H9 (cell line): Measurements from ENCODE around the gene ZBTB7A. TPM values are rescaled to one million over a fixed set of nuclear protein-coding genes. Genes with fewer than 3 reads are reported as not detected.

Experiments
- DNase-seq: peaks from one replicate; pipeline ENCODE4 v3.0.0-alpha.2; 2017
- H2AFZ ChIP-seq: one replicate; pipeline ENCODE4 v1.6.1; 2013; ENCODE audit warnings: mild to moderate bottlenecking, low read length, control low read depth, moderate library complexity
- H2AK5ac ChIP-seq: 2 replicates; pipeline ENCODE4 v1.6.1; 2013; ENCODE audit warnings: low read length, control low read depth, mixed read lengths; ENCODE audit not compliant: insufficient read length
- H2BK120ac ChIP-seq: one replicate; pipeline ENCODE4 v1.6.1; 2013; ENCODE audit warnings: low read depth, mild to moderate bottlenecking, low read length, control low read depth, inconsistent platforms; ENCODE audit not compliant: poor library complexity, severe bottlenecking
- H2BK12ac ChIP-seq: 2 replicates; pipeline ENCODE4 v1.6.1; 2013; ENCODE audit warnings: low read length, control low read depth, mixed read lengths, low read depth; ENCODE audit not compliant: insufficient read length
- H2BK15ac ChIP-seq: 2 replicates; pipeline ENCODE4 v1.6.1; 2013; ENCODE audit warnings: low read depth, low read length, control low read depth
- H2BK20ac ChIP-seq: one replicate; pipeline ENCODE4 v1.6.1; 2013; ENCODE audit warnings: low read depth, mild to moderate bottlenecking, low read length, control low read depth, inconsistent platforms; ENCODE audit not compliant: poor library complexity, severe bottlenecking
- H2BK5ac ChIP-seq: 2 replicates; pipeline ENCODE4 v1.6.1; 2013; ENCODE audit warnings: low read length, control low read depth, mixed read lengths; ENCODE audit not compliant: insufficient read length
- H3K14ac ChIP-seq: 2 replicates; pipeline ENCODE4 v1.6.1; 2013; ENCODE audit warnings: low read length, control low read depth; ENCODE audit not compliant: insufficient read depth
- H3K18ac ChIP-seq: 2 replicates; pipeline ENCODE4 v1.6.1; 2013; ENCODE audit warnings: low read depth, mild to moderate bottlenecking, mixed read lengths, low read length, control low read depth; ENCODE audit not compliant: insufficient read length
- H3K23ac ChIP-seq: 2 replicates; pipeline ENCODE4 v1.6.1; 2013; ENCODE audit warnings: low read length, control low read depth, mixed read lengths, low read depth; ENCODE audit not compliant: insufficient read length
- H3K23me2 ChIP-seq: 2 replicates; pipeline ENCODE4 v1.6.1; 2013; ENCODE audit warnings: low read depth, mild to moderate bottlenecking, mixed read lengths, low read length, control low read depth; ENCODE audit not compliant: insufficient read length, poor library complexity, severe bottlenecking
- H3K27ac ChIP-seq: 2 replicates; pipeline ENCODE4 v1.5.1; 2013; ENCODE audit warnings: low read length, control low read depth, mixed read lengths, low read depth; ENCODE audit not compliant: insufficient read length
- H3K27me3 ChIP-seq: 2 replicates; pipeline ENCODE4 v1.6.1; 2013; ENCODE audit warnings: low read length, control low read depth, inconsistent platforms; ENCODE audit not compliant: insufficient read depth
- H3K4ac ChIP-seq: 2 replicates; pipeline ENCODE4 v1.6.1; 2013; ENCODE audit warnings: low read depth, mild to moderate bottlenecking, control low read depth, inconsistent platforms, low read length, moderate library complexity
- H3K4me1 ChIP-seq: 2 replicates; pipeline ENCODE4 v1.6.1; 2013; ENCODE audit warnings: low read length, control low read depth, inconsistent platforms; ENCODE audit not compliant: insufficient read depth
- H3K4me2 ChIP-seq: 2 replicates; pipeline ENCODE4 v1.6.1; 2013; ENCODE audit warnings: low read length, control low read depth, mixed read lengths; ENCODE audit not compliant: insufficient read length, insufficient read depth
- H3K56ac ChIP-seq: 2 replicates; pipeline ENCODE4 v1.6.1; 2013; ENCODE audit warnings: low read depth, mild to moderate bottlenecking, mixed read lengths, low read length, control low read depth; ENCODE audit not compliant: insufficient read length
- H3K79me1 ChIP-seq: 2 replicates; pipeline ENCODE4 v1.6.1; 2013; ENCODE audit warnings: low read depth, mild to moderate bottlenecking, moderate library complexity, low read length, control low read depth, inconsistent platforms; ENCODE audit not compliant: insufficient read depth, poor library complexity, severe bottlenecking
- H3K79me2 ChIP-seq: 2 replicates; pipeline ENCODE4 v1.6.1; 2013; ENCODE audit warnings: low read length, control low read depth, inconsistent platforms; ENCODE audit not compliant: insufficient read depth
- H3K9ac ChIP-seq: 2 replicates; pipeline ENCODE4 v1.6.1; 2013; ENCODE audit warnings: low read length, control low read depth, mixed read lengths; ENCODE audit not compliant: insufficient read length; ENCODE audit errors: extremely low read depth
- H3K9me3 ChIP-seq: one replicate; pipeline ENCODE4 v1.6.1; 2013; ENCODE audit warnings: low read depth, low read length, inconsistent platforms; ENCODE audit not compliant: control insufficient read depth
- H3T11ph ChIP-seq: one replicate; pipeline ENCODE4 v1.6.1; 2013; ENCODE audit warnings: mild to moderate bottlenecking, low read length, control low read depth, inconsistent platforms
- H4K20me1 ChIP-seq: one replicate; pipeline ENCODE4 v1.6.1; 2013; ENCODE audit not compliant: control insufficient read depth, insufficient read length, insufficient read depth
- H4K5ac ChIP-seq: 2 replicates; pipeline ENCODE4 v1.6.1; 2013; ENCODE audit warnings: low read depth, mild to moderate bottlenecking, mixed read lengths, low read length, control low read depth; ENCODE audit not compliant: insufficient read length
- H4K8ac ChIP-seq: replicated peaks from 2 replicates; pipeline ENCODE4 v1.6.1; 2013; ENCODE audit warnings: low read length, control low read depth, mixed read lengths, low read depth; ENCODE audit not compliant: insufficient read length
- H4K91ac ChIP-seq: 2 replicates; pipeline ENCODE4 v1.6.1; 2013; ENCODE audit warnings: low read depth, mild to moderate bottlenecking, moderate library complexity, mixed read lengths, low read length, control low read depth; ENCODE audit not compliant: insufficient read length
- H3K27ac Mint-ChIP-seq, 3 experiments: 2 replicates in 2 of 3; 3 replicates in 1 of 3; pipeline ENCODE4 v1.8.0; 2020 to 2021; ENCODE audit warnings: mixed read lengths in 3 of 3, mild to moderate bottlenecking in 1 of 3, moderate library complexity in 1 of 3
- H3K27me3 Mint-ChIP-seq: 2 replicates; pipeline ENCODE4 v1.8.0; 2021; ENCODE audit warnings: low read depth, mild to moderate bottlenecking, moderate library complexity, mixed read lengths
- H3K36me3 Mint-ChIP-seq, 3 experiments: 2 replicates in 2 of 3; 3 replicates in 1 of 3; pipeline ENCODE4 v1.8.0; 2020 to 2021; ENCODE audit warnings: low read depth in 3 of 3, mixed read lengths in 3 of 3; ENCODE audit not compliant: insufficient read depth in 1 of 3
- H3K4me1 Mint-ChIP-seq, 2 experiments: 2 replicates each; pipeline ENCODE4 v1.8.0; 2020; ENCODE audit warnings: mixed read lengths in 2 of 2
- H3K4me3 Mint-ChIP-seq, 2 experiments: 2 replicates in 1 of 2; 3 replicates in 1 of 2; pipeline ENCODE4 v1.8.0; 2020 to 2021; ENCODE audit warnings: mild to moderate bottlenecking in 2 of 2, mixed read lengths in 2 of 2, moderate library complexity in 1 of 2
- H3K9me3 Mint-ChIP-seq, 2 experiments: 2 replicates in 1 of 2; 3 replicates in 1 of 2; pipeline ENCODE4 v1.8.0; 2020; ENCODE audit warnings: mild to moderate bottlenecking in 2 of 2, mixed read lengths in 2 of 2, moderate library complexity in 1 of 2
- CTCF ChIP-seq: fragments of 200-600 bp; sonication (generic); conservative IDR thresholded peaks from 3 replicates; pipeline ENCODE4 v1.8.0; 2021; ENCODE audit warnings: antibody characterized with exemption, mild to moderate bottlenecking
- WGBS: extraction: QIAGEN DNeasy Blood & Tissue Kit; methylation state at CpG from one replicate; pipeline ENCODE4 v1.1.7; 2013; ENCODE audit warnings: missing lambda C conversion rate, low lambda C conversion rate, mixed read lengths; ENCODE audit not compliant: insufficient read length; ENCODE audit errors: extremely low coverage; 5-methylcytosine and 5-hydroxymethylcytosine counted together
- total RNA-seq: library from RNA; stranded (reverse); gene quantifications from 2 replicates; pipeline ENCODE4 v1.2.1, GENCODE V29; 2021

ZBTB7A gene
- total RNA-seq, 1 experiment from 2014 or later = 24.9 TPM

GRCh38 chr19:4037301-4037949 lies 29.3 kb downstream of the ZBTB7A start:
- H3K4me1 Mint-ChIP-seq = no peaks in the 10 kb centered on the region
- no peak overlapping the region for H3K4ac ChIP-seq

More at GRCh38 chr19:4037301-4037949, 29.3 kb downstream of the ZBTB7A start:
- H2AK5ac ChIP-seq = no peak overlapping the region
- no peak overlapping the region for H3K27ac ChIP-seq
- no peak overlapping the region for H2BK5ac ChIP-seq
- no CpG with 5 or more reads among the region's 54 CpGs for WGBS
- H2BK15ac ChIP-seq = no peak overlapping the region
- no peak overlapping the region for H4K8ac ChIP-seq
- no peak for DNase-seq
- no peaks in the 10 kb centered on the region for H3K27me3 ChIP-seq
- H3K79me2 ChIP-seq = no peaks in the 10 kb centered on the region
- Mint-ChIP-seq H3K9me3 (no peaks in the 10 kb centered on the region), H3K27me3 (peaks cover 3% of the 10 kb centered on the region; the same call in 1 of the 2 replicates), H3K27ac (no peak overlapping the region; a peak in 1 of 7 replicates), H3K36me3 (peaks cover 6 to 16% (median 15%) of the 10 kb centered on the region in 3 experiments; a peak in 6 of 7 replicates), H3K4me3 (no peak overlapping the region)
- no peaks in the 10 kb centered on the region for H4K20me1 ChIP-seq
- H3K23me2 ChIP-seq = no peaks in the 10 kb centered on the region
- H4K91ac ChIP-seq = no peak overlapping the region
- H4K5ac ChIP-seq = no peak overlapping the region
- H3K23ac ChIP-seq = no peak overlapping the region
- no peaks in the 10 kb centered on the region for H3K79me1 ChIP-seq
- H3K4me1 ChIP-seq = no peaks in the 10 kb centered on the region
- no peak overlapping the region for H3K4me2 ChIP-seq
- no peak overlapping the region for H3K56ac ChIP-seq
- H3K9me3 ChIP-seq = peaks cover 8% of the 10 kb centered on the region
- H3K14ac ChIP-seq = no peak overlapping the region
- H2BK12ac ChIP-seq = no peak overlapping the region
- H3K9ac ChIP-seq = no peak overlapping the region
- no peak overlapping the region for H3T11ph ChIP-seq
- no peak overlapping the region for H2AFZ ChIP-seq
- no peak overlapping the region for H3K18ac ChIP-seq
- no peak overlapping the region for H2BK120ac ChIP-seq
- no peak overlapping the region for H2BK20ac ChIP-seq
- no peak for TF ChIP-seq CTCF
